HG03521 (cell line): ENCODE data around the gene PARVG.

Experiments
- ATAC-seq: cut with Tn5 transposase; IDR thresholded peaks from one replicate; pipeline ENCODE4 v1.9.1; 2021; ENCODE audit warnings: mild to moderate bottlenecking, moderate library complexity; ENCODE audit not compliant: unreplicated experiment

The PARVG gene

DNA sequence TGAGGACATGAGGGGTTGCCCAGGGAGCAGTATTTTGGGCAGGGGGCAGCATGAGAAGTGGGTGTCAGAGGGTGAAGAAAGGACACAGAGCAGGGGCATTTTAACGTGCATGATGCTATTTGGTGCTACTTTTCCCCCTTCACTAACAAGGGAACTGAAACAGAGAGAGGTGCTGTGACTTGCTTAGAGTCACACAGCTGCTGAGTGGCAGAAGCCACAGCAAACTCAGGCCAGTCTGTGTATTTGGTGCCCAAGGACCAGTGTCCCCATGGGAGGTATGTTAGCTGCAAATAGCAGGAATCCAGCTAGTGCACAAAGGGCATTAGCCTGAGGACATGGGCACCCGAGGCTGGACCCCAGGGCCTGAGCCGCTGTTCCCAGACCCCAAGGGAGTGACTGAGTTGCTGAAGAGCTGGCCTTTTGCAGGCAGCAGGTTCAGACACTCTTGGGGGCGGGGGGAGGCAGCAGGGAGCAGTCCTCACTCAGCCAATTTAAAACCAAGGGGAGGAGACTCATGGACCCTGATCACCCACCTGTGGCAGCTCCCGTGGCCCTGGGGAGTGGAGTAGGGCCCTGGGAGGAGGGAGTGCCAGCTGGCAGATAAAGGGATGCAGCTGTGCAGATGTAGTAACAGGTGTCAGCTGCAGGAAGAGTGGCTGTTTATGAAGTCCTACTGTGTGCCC lies 14.6 kb downstream of the PARVG start:
- no peak for ATAC-seq

GRCh38 chr22:44196241-44196640 lies 15.5 kb downstream of the PARVG start:
- no peak for ATAC-seq

DNA sequence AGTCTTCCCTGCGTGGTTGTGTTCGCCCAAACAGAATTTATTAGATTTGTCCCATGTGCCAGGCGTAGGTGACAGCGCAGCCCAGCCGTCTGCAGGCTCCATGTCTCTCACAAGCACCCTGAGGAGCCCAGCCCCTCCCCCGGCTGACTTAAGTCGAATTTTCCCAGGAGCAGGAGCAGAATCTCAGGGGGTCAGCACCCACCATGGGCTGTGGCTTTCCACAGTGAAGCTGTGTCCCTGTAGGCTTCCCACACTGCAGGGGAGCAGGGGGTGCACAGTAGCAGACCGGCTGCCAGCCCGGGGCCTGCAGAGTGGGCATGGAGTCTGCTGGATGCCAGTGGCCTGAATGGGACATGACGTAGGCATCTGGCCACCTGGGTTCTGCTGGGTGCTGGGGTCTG lies 16.0 kb downstream of the PARVG start:
- ATAC-seq = no peak

DNA sequence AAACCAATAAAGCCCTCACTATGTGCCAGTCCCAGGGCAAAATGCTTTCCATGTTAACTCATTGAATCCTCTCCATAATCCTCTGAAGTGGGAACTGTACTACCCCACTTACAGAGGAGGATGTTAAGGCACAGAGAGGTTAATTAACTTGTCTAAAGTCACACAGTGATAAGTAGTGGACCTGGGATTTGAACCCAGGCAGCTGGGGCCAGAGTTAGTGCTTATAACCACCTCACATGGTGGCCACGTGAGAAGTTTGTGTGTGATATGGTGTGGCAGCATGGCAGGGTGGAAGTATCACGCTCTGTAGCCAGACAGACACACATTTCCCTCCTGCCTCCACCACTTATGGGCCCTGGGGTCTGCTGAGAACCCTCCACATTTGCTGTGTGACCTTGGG lies 16.5 kb downstream of the PARVG start:
- ATAC-seq = no peak

GRCh38 chr22:44199164-44199563 lies 18.4 kb downstream of the PARVG start:
- ATAC-seq = no peak

- ATAC-seq = no peak
Observed at GRCh38 chr22:44199866-44200265, 19.1 kb downstream of the PARVG start.

GRCh38 chr22:44200451-44200850 lies 19.7 kb downstream of the PARVG start:
- no peak for ATAC-seq

- no peak for ATAC-seq
Observed at GRCh38 chr22:44200855-44201550, 20.3 kb downstream of the PARVG start.

GRCh38 chr22:44201665-44202064 lies 20.9 kb downstream of the PARVG start:
- no peak for ATAC-seq

GRCh38 chr22:44202261-44202789 lies 21.6 kb downstream of the PARVG start:
- no peak for ATAC-seq

DNA sequence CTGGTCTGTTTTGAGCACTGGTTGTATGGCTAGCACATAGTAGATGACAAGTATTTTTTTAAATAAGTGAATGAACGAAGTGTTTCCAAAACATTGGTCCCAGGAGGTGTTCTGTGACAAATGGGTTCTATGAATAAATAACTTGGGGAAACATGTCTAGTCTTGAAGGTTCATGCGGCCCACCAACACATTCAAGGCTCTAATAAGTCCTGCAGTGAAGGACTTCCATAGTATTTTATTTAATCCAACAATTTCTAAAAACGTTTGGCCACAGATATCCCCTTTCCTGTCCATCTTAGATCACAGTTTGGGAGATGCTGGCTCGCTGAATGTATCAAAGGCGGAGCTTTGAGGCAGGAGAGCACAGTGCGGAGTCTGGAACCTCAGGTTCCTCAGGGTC lies 22.5 kb downstream of the PARVG start:
- ATAC-seq = no peak

DNA sequence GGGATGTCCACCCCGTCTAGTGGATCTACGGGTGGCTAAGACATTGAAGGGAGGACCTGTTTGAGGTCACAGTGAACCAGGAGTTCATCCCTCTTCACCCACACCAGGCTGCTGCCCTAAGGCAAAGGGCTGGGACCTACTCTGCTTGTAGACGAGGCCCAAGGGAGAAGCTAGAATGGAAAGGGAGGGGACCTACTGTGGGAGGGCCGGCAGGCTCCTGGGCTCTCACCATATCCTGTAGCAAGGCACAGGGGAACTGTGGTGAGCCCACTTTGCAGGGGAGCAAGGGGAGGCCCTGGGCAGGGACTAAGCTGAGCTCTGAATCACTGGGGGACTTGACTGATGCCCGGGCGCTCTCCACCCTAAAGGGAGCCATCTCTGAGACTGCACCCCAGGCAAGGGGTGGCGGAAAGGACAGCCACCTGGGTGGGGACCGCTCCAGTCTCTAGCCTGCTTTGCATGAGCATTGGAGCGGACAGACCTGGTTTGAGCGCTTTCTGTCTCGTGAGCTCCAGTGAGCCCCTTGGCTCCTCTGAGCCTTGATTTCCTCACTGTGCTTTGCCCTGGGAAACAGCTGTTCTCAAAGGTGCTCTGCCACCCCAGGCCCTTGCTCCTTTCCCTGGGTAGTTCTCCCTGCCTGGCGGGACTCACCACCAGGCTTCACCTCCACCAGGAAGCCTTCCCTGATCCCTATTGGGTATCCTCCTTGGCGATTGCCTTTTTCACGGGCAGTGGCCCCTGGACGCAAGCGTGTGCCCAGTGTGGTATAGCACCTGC lies 24.2 kb downstream of the PARVG start:
- ATAC-seq = no peak

GRCh38 chr22:44205516-44206329 lies 25.0 kb downstream of the PARVG start:
- no peak for ATAC-seq

DNA sequence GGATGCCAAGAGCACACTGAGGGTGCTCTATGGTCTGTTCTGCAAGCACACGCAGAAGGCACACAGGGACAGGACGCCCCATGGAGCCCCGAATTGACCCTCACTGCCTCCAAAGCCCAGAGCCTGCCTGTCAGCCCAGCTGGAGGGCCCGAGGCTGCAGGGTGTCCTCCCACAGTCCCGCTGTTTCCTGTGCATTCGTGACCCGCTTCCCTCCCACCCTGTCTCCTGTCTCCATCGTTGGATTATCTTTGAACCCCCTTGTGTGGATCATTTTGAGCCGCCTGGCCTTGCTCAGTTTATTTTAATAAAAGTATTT lies 25.6 kb downstream of the PARVG start:
- no peak for ATAC-seq

GRCh38 chr22:44206696-44207095 lies 26.0 kb downstream of the PARVG start:
- ATAC-seq = no peak

DNA sequence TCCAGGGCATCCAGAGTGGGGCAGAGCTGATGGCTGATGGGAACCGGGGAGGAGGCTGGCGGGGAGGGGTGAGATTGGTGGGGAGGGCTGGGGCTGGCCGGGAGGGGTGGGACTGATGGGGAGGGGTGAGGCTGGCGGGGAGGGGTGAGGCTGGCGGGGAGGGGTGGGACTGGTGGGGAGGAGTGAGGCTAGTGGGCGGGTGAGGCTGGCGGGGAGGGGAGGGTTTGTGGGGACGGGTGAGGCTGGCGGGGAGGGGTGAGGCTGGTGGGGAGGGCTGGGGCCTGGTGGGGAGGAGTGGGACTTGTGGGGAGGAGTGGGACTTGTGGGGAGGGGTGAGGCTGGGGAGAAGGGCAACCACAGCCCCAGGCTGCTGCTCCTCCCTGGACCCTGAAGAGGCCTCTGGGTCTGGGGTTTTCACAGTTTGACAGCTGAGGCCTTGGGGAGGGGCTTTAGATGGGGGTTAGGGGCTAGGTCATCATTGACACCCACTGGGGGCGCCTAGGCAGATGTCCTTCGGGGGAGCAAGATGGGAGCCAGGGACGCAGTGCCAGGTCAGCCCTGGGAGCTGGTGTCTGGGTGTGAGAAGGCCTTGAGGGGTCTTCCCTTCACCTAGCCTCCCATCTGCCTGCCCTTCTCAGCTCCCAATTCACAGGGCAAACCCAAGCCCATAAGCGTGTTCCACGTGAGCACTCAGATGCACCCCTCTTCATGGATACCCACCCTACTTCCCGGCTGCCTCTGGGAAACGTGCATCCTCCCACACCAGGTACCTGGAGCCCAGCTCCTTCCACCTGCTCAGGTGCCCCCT lies 26.7 kb downstream of the PARVG start:
- no peak for ATAC-seq

GRCh38 chr22:44207981-44208317 lies 27.2 kb downstream of the PARVG start:
- ATAC-seq = no peak

DNA sequence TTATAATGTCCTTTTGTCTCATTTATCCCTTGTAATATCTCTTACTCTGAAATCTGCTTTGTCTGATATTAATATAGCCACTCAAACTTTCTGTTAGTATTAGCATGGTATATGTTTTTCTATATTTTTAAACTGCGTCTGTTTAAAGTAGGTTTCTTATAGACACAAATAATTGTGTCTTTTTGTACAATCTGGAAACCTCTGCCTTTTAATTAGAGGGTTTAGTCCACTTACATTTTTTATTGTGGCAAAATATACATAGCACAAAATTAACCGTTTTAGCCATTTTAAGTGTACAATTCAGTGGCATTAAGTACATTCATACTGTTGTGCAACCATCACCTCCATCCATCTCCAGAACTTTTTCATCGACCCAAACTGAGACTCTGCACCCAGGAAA lies 28.6 kb downstream of the PARVG start:
- no peak for ATAC-seq

DNA sequence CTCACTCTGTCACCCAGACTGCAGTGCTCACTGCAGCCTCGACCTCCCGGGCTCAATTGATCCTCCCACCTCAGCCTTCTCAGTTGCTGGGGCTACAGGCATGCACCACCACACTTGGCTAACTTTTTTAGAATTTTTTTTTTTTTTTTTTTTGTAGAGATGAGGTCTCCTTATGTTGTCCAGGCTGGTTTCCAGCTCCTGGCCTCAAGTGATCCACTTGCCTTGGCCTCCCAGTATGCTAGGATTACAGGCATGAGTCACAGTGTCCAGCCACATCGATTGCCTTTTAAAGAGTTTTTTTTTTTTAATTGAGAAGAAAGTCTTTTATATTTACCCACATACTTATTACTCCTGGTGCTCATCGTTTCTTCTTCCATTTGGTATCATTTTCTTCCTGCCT lies 30.0 kb downstream of the PARVG start:
- no peak for ATAC-seq

DNA sequence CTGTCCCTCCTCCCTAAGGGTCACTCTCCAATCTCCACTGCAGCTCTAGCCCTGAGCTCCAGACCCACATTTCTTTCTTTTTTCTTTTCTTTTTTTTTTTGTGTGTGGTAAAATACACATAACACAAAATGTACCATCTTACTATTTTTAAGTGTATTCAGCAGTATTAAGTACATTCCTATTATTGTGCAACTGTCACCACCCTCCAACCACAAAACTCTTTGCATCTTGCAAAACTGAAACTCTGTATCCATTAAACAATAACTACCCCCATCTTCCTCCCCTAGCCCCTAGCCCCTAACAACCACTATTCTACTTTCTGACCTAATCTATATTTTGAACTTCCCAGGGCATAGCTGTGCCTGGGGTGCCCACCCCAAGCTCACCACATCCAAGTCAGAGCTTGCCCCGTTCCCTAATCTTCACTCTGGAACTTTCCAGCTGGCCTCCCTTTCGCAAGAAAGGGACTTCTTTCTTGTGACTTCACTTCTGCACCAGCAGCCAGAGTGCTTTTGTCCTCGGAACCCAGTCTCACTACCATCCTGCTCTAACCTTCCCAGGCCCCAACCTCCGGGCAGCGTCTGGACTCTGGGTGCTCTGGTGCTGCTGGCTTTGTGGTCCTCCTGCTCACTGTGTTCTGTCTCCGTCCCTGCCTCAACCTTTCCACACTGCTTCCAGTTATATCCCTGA lies 30.7 kb downstream of the PARVG start:
- ATAC-seq = no peak
